HepG2 (cell line): ENCODE results near the gene NFKB1. TPM values are rescaled to one million over a fixed set of nuclear protein-coding genes. Genes with fewer than 3 reads are reported as not detected.

ENCODE experiments used
- ATAC-seq: fragments of 200-7000 bp; cut with Tn5 transposase; 3 replicates; pipeline ENCODE4 v1.9.1; 2020; ENCODE audit warnings: mild to moderate bottlenecking, moderate library complexity
- BruUV-seq: library from RNA; stranded (reverse); fragments of 400-500 nt; replicated peaks from 2 replicates; lab custom pipeline; 2021; lab: Mats Ljungman, UMichigan
- CTCF ChIA-PET: fragments of 300-600 bp; formaldehyde crosslinking; extraction: SDS; loops from one replicate; lab custom pipeline; 2021; ENCODE audit warnings: low total read pairs, inconsistent platforms, low intra/inter-chr PET ratio; lab: Yijun Ruan, JAX
- POLR2A ChIA-PET: fragments of 350-600 bp; sonication (Branson Sonifier 250); formaldehyde crosslinking; loops from one replicate; lab custom pipeline; 2020; ENCODE audit warnings: antibody characterized with exemption, inconsistent platforms; lab: Yijun Ruan, JAX
- DNase-seq: peaks from one replicate; pipeline ENCODE4 v3.0.0-alpha.2; 2015; ENCODE audit warnings: low spot score
- FAIRE-seq: peaks from 3 replicates; lab custom pipeline; 2011; peaks lifted over from hg19 to GRCh38; lab: Jason Lieb, UNC
- H2AFZ ChIP-seq: one replicate; pipeline ENCODE4 v1.6.1; 2011; ENCODE audit warnings: low read length, inconsistent platforms
- H3K27ac ChIP-seq: fragments of 300-600 bp; 3 replicates; pipeline ENCODE4 v1.8.0; 2011; ENCODE audit warnings: mixed run types, mild to moderate bottlenecking, mixed read lengths, low read length, inconsistent platforms; ENCODE audit not compliant: insufficient read depth; ENCODE audit errors: extremely low read length
- H3K27me3 ChIP-seq, 2 experiments: fragments of 200-600 bp in 1 of 2; 2 replicates in 1 of 2; 3 replicates in 1 of 2; pipeline versions ENCODE4 v1.6.0 to v1.8.0; 2011; ENCODE audit warnings: low read length in 2 of 2, mild to moderate bottlenecking in 2 of 2, moderate library complexity in 2 of 2, inconsistent platforms in 1 of 2; ENCODE audit not compliant: insufficient read depth in 2 of 2, control insufficient read depth in 1 of 2
- H3K36me3 ChIP-seq, 2 experiments: fragments of 200-600 bp in 1 of 2; replicated peaks in 1 of 2; 2 replicates in 1 of 2; 3 replicates in 1 of 2; pipeline versions ENCODE4 v1.5.1 to v1.8.0; 2011; ENCODE audit warnings: low read length in 2 of 2, inconsistent platforms in 1 of 2; ENCODE audit not compliant: insufficient read depth in 2 of 2, control insufficient read depth in 1 of 2
- H3K4me1 ChIP-seq: 2 replicates; pipeline ENCODE4 v1.5.1; 2012; ENCODE audit warnings: low read length, inconsistent platforms; ENCODE audit not compliant: insufficient read depth
- H3K4me2 ChIP-seq: 2 replicates; pipeline ENCODE4 v1.6.0; 2011; ENCODE audit warnings: low read depth, low read length, inconsistent platforms
- H3K4me3 ChIP-seq, 3 experiments: fragments of 200-600 bp in 1 of 3; sonication (generic), shearing (Covaris generic) in 1 of 3; replicated peaks in 1 of 3; 2 replicates each; pipeline ENCODE4 v1.5.1; 2011 to 2016; ENCODE audit warnings: low read length in 3 of 3, inconsistent platforms in 2 of 3, low read depth in 2 of 3, mild to moderate bottlenecking in 2 of 3, control low read depth in 1 of 3, mixed read lengths in 1 of 3; ENCODE audit not compliant: insufficient read depth in 1 of 3
- H3K79me2 ChIP-seq: one replicate; pipeline ENCODE4 v1.6.1; 2011; ENCODE audit warnings: low read length, inconsistent platforms; ENCODE audit not compliant: insufficient read depth
- H3K9ac ChIP-seq: 2 replicates; pipeline ENCODE4 v1.6.0; 2011; ENCODE audit warnings: mild to moderate bottlenecking, low read depth, low read length, inconsistent platforms; ENCODE audit not compliant: insufficient read depth
- H3K9me3 ChIP-seq: 2 replicates; pipeline ENCODE4 v1.5.1; 2012; ENCODE audit warnings: mild to moderate bottlenecking, low read length
- H4K20me1 ChIP-seq: 2 replicates; pipeline ENCODE4 v1.6.0; 2011; ENCODE audit warnings: inconsistent platforms, mild to moderate bottlenecking, low read length, moderate library complexity; ENCODE audit not compliant: insufficient read depth
- ADNP ChIP-seq: sonication (generic); formaldehyde crosslinking; IDR thresholded peaks from 2 replicates; pipeline ENCODE4 v1.4.0; 2020; ENCODE audit warnings: missing genetic modification reagents
- ATF5 ChIP-seq: sonication (generic); formaldehyde crosslinking; IDR thresholded peaks from 2 replicates; pipeline ENCODE4 v1.4.0; 2020; ENCODE audit warnings: mild to moderate bottlenecking, low read depth, missing genetic modification reagents
- CAMTA2 ChIP-seq: sonication (generic); formaldehyde crosslinking; IDR thresholded peaks from 2 replicates; pipeline ENCODE4 v1.4.0; 2020; ENCODE audit warnings: mild to moderate bottlenecking, missing genetic modification reagents, borderline replicate concordance
- DNMT1 ChIP-seq: sonication (generic); formaldehyde crosslinking; IDR thresholded peaks from 2 replicates; pipeline ENCODE4 v1.5.1; 2020; ENCODE audit warnings: mild to moderate bottlenecking, missing genetic modification reagents
- HMGXB4 ChIP-seq, 2 experiments: sonication (generic) in 1 of 2; formaldehyde crosslinking in 1 of 2; IDR thresholded peaks; 2 replicates each; pipeline versions ENCODE4 v1.4.0 to v1.6.1; 2018 to 2020; ENCODE audit warnings: missing genetic modification reagents in 2 of 2, borderline replicate concordance in 1 of 2, low read depth in 1 of 2, mild to moderate bottlenecking in 1 of 2, missing biosample characterization in 1 of 2
- HNF1A ChIP-seq, 2 experiments: sonication (generic) in 1 of 2; formaldehyde crosslinking in 1 of 2; IDR thresholded peaks; 2 replicates each; pipeline versions ENCODE4 v1.4.0 to v1.6.1; 2016 to 2020; ENCODE audit warnings: borderline replicate concordance in 1 of 2, low read depth in 1 of 2, mild to moderate bottlenecking in 1 of 2, missing genetic modification reagents in 1 of 2
- HNRNPK ChIP-seq: fragments of 200-400 bp; formaldehyde crosslinking; IDR thresholded peaks from 2 replicates; pipeline ENCODE4 v1.6.1; 2018; ENCODE audit warnings: low read length, low read depth, moderate library complexity, mild to moderate bottlenecking; ENCODE audit not compliant: poor library complexity, severe bottlenecking
- NFRKB ChIP-seq: fragments of 450-650 bp; IDR thresholded peaks from 2 replicates; pipeline ENCODE4 v1.6.1; 2017
- SAFB2 ChIP-seq: sonication (generic); formaldehyde crosslinking; IDR thresholded peaks from 2 replicates; pipeline ENCODE4 v1.5.1; 2020; ENCODE audit warnings: missing genetic modification reagents, low read depth, mild to moderate bottlenecking, borderline replicate concordance
- SOX6 ChIP-seq, 2 experiments: fragments of 450-650 bp in 1 of 2; sonication (generic) in 1 of 2; formaldehyde crosslinking in 1 of 2; IDR thresholded peaks; 2 replicates each; pipeline versions ENCODE4 v1.4.0 to v1.6.1; 2017 to 2020; ENCODE audit warnings: antibody characterized with exemption in 1 of 2, mild to moderate bottlenecking in 1 of 2, missing genetic modification reagents in 1 of 2
- ZNF230 ChIP-seq: sonication (generic); formaldehyde crosslinking; IDR thresholded peaks from 2 replicates; pipeline ENCODE4 v1.4.0; 2020; ENCODE audit warnings: mild to moderate bottlenecking, missing genetic modification reagents
- ZNF264 ChIP-seq: sonication (generic); formaldehyde crosslinking; IDR thresholded peaks from 2 replicates; pipeline ENCODE4 v1.4.0; 2020; ENCODE audit warnings: missing genetic modification reagents
- ZNF362 ChIP-seq: sonication (generic); formaldehyde crosslinking; IDR thresholded peaks from 2 replicates; pipeline ENCODE4 v1.4.0; 2020; ENCODE audit warnings: missing genetic modification reagents, mild to moderate bottlenecking, borderline replicate concordance
- ZNF674 ChIP-seq: sonication (generic); formaldehyde crosslinking; IDR thresholded peaks from 2 replicates; pipeline ENCODE4 v1.5.0; 2020; ENCODE audit warnings: low read depth, mild to moderate bottlenecking, missing genetic modification reagents
- ZSCAN25 ChIP-seq: sonication (generic); formaldehyde crosslinking; IDR thresholded peaks from 2 replicates; pipeline ENCODE4 v1.8.0; 2022; ENCODE audit warnings: mild to moderate bottlenecking, missing genetic modification reagents
- WGBS: methylation state at CpG from one replicate; pipeline ENCODE4 v1.1.6; 2017; ENCODE audit warnings: low lambda C conversion rate; 5-methylcytosine and 5-hydroxymethylcytosine counted together
- in situ Hi-C: cut with HindIII; loops from 2 replicates; pipeline ENCODE4 v1.10.0; 2017; ENCODE audit warnings: low pct_unique_long_range_greater_than_20kb; ENCODE audit not compliant: extremely low pct_ligation_motif_present
- intact Hi-C: fragments of 100-400 bp; cut with micrococcal nuclease; formaldehyde crosslinking; loops from one replicate; pipeline ENCODE4 v1.10.0; 2022; ENCODE audit not compliant: unreplicated experiment
- polyA plus RNA-seq, 8 experiments: library from polyadenylated mRNA; depleted of rRNA in 3 of 8; stranded (reverse) in 7 of 8; unstranded in 1 of 8; fragments of >200 nt; fragmentation: Illumina TruSeq in 4 of 8; extraction: Trizol in 4 of 8; gene quantifications; 2 replicates each; pipeline versions ENCODE4 v1.2.1 to v1.2.3, GENCODE V29; 2011 to 2016; ENCODE audit warnings: low read depth in 4 of 8, missing spikeins in 1 of 8, mixed read lengths in 1 of 8; ENCODE audit not compliant: insufficient read depth in 1 of 8
- total RNA-seq, 5 experiments: library from RNA; depleted of rRNA; stranded (reverse); fragments of >200 nt; fragmentation: Illumina TruSeq; extraction: Trizol; gene quantifications; 2 replicates each; pipeline ENCODE4 v1.2.3, GENCODE V29; 2016; ENCODE audit warnings: low read depth in 1 of 5

NFKB1 gene
- total and polyA plus RNA-seq, 2 of the 13 experiments (the other 11 are each of a cell fraction or from before 2014, with no cell fraction given), result 15.4 to 31.6 TPM

GRCh38 chr4:102551958-102552565 is 50.9 kb downstream of the NFKB1 start:
- H3K79me2 ChIP-seq, result no peaks in the 10 kb centered on the region
- no TSS peak for BruUV-seq
- H4K20me1 ChIP-seq, result no peaks in the 10 kb centered on the region
- no peaks in the 10 kb centered on the region for H3K27me3 ChIP-seq
- FAIRE-seq (no peak), DNase-seq (no peak), ATAC-seq (no peak)
- no peak overlapping the region for H3K9ac ChIP-seq
- H3K9me3 ChIP-seq, result no peaks in the 10 kb centered on the region
- in situ Hi-C loops, result no loop called here
- WGBS, result 99% methylated on average over 4 of the region's 4 CpGs
- intact Hi-C loops, result no loop called here
- H3K27ac ChIP-seq, result no peak overlapping the region
- no peak overlapping the region for H2AFZ ChIP-seq
- H3K36me3 ChIP-seq, result peaks cover 5 to 6% of the 10 kb centered on the region in 2 experiments; a peak in 3 of 5 replicates
- no peak overlapping the region for H3K4me2 ChIP-seq
- no peak overlapping the region for H3K4me3 ChIP-seq
- ChIA-PET CTCF (no interaction called here), POLR2A (no interaction called here)
- no peaks in the 10 kb centered on the region for H3K4me1 ChIP-seq
- TF ChIP-seq CAMTA2 (no peak), ATF5 (CRISPR knock-in tag) (no peak), ZNF362 (CRISPR knock-in tag) (no peak), ZSCAN25 (CRISPR knock-in tag) (no peak), ZNF674 (no peak), DNMT1 (CRISPR knock-in tag) (no peak), HNRNPK (no peak), HNF1A (IDR thresholded peaks at IDR 0.05; ENCODE audit: low read depth) (no peak), HNF1A (CRISPR knock-in tag; IDR thresholded peaks at IDR 0.05; ENCODE audit: borderline replicate concordance) (no peak), NFRKB (no peak), SAFB2 (CRISPR knock-in tag) (no peak), SOX6 (IDR thresholded peaks at IDR 0.05) (no peak), SOX6 (CRISPR knock-in tag; IDR thresholded peaks at IDR 0.05) (no peak), ZNF264 (CRISPR knock-in tag) (no peak), ADNP (CRISPR knock-in tag) (no peak), ZNF230 (CRISPR knock-in tag) (no peak), HMGXB4 (CRISPR knock-in tag; IDR thresholded peaks at IDR 0.05; ENCODE audit: borderline replicate concordance in 1 of 2, low read depth in 1 of 2) (no peak)
